Endothelial cell of umbilical vein (primary cell): ENCODE measurements around the gene RPS8. TPM values are rescaled to one million over a fixed set of nuclear protein-coding genes. Genes with fewer than 3 reads are reported as not detected.

Experiments
- BruUV-seq: library from RNA; stranded (reverse); fragments of 400-500 nt; replicated peaks from 2 replicates; lab custom pipeline; 2021; lab: Mats Ljungman, UMichigan
- CTCF ChIA-PET: fragments of 300-600, 350-600 bp; sonication (Branson Sonifier 250); formaldehyde crosslinking; loops from one replicate; lab custom pipeline; 2021; ENCODE audit warnings: antibody characterized with exemption, inconsistent platforms; lab: Charles Lee
- POLR2A ChIA-PET: fragments of 300-600, 350-600 bp; sonication (Branson Sonifier 250); formaldehyde crosslinking; loops from one replicate; lab custom pipeline; 2021; ENCODE audit warnings: antibody characterized with exemption, inconsistent platforms; lab: Charles Lee
- DNase-seq: peaks from one replicate; pipeline ENCODE4 v3.0.0-alpha.2; 2011; ENCODE audit warnings: low read depth, low spot score
- FAIRE-seq: peaks from 2 replicates; lab custom pipeline; 2011; peaks lifted over from hg19 to GRCh38; lab: Jason Lieb, UNC
- H2AFZ ChIP-seq: 2 replicates; pipeline ENCODE4 v1.6.0; 2012; ENCODE audit warnings: low read depth, low read length, control low read depth, inconsistent platforms
- H3K27ac ChIP-seq: 2 replicates; pipeline ENCODE4 v1.5.1; 2011; ENCODE audit warnings: low read depth, mild to moderate bottlenecking, control low read depth, low read length, moderate library complexity; ENCODE audit not compliant: insufficient read depth
- H3K27me3 ChIP-seq, 2 experiments: 2 replicates each; pipeline versions ENCODE4 v1.6.0 to v1.6.1; 2011; ENCODE audit warnings: low read length in 2 of 2, mixed read lengths in 1 of 2; ENCODE audit not compliant: control insufficient read depth in 2 of 2, insufficient read depth in 2 of 2
- H3K36me3 ChIP-seq, 2 experiments: 2 replicates in 1 of 2; 3 replicates in 1 of 2; pipeline ENCODE4 v1.5.1; 2011; ENCODE audit warnings: low read length in 2 of 2, mild to moderate bottlenecking in 1 of 2, moderate library complexity in 1 of 2; ENCODE audit not compliant: control insufficient read depth in 2 of 2, insufficient read depth in 2 of 2; ENCODE audit errors: extremely low read depth in 1 of 2
- H3K4me1 ChIP-seq: 3 replicates; pipeline ENCODE4 v1.5.1; 2011; ENCODE audit warnings: mild to moderate bottlenecking, low read length; ENCODE audit not compliant: control insufficient read depth, insufficient read depth; ENCODE audit errors: extremely low read depth
- H3K4me2 ChIP-seq: 2 replicates; pipeline ENCODE4 v1.6.1; 2011; ENCODE audit warnings: low read length, control low read depth, mixed read lengths; ENCODE audit not compliant: insufficient read depth
- H3K4me3 ChIP-seq, 3 experiments: fragments of 200-600 bp in 1 of 3; sonication (generic), shearing (Covaris generic) in 1 of 3; replicated peaks in 1 of 3; 2 replicates each; pipeline ENCODE4 v1.5.1; 2011 to 2016; ENCODE audit warnings: control low read depth in 3 of 3, low read length in 3 of 3, mild to moderate bottlenecking in 2 of 3, inconsistent platforms in 1 of 3, low read depth in 1 of 3, moderate library complexity in 1 of 3; ENCODE audit not compliant: insufficient read depth in 1 of 3
- H3K79me2 ChIP-seq: 2 replicates; pipeline ENCODE4 v1.6.0; 2012; ENCODE audit warnings: low read length, inconsistent platforms; ENCODE audit not compliant: control insufficient read depth, insufficient read depth
- H3K9ac ChIP-seq: replicated peaks from 2 replicates; pipeline ENCODE3; 2011; ENCODE audit warnings: low read length, control low read depth; ENCODE audit not compliant: insufficient read depth; ENCODE audit errors: extremely low read depth
- H3K9me1 ChIP-seq: replicated peaks from 3 replicates; pipeline ENCODE4 v1.6.0; 2011; ENCODE audit warnings: mild to moderate bottlenecking, low read length; ENCODE audit not compliant: control insufficient read depth, insufficient read depth; ENCODE audit errors: extremely low read depth
- H3K9me3 ChIP-seq: replicated peaks from 2 replicates; pipeline ENCODE4 v1.5.1; 2012; ENCODE audit warnings: low read length, inconsistent platforms; ENCODE audit not compliant: control insufficient read depth, insufficient read depth
- H4K20me1 ChIP-seq: replicated peaks from 2 replicates; pipeline ENCODE3; 2011; ENCODE audit warnings: mild to moderate bottlenecking, low read length; ENCODE audit not compliant: control insufficient read depth, insufficient read depth; ENCODE audit errors: extremely low read depth
- FOS ChIP-seq: IDR thresholded peaks from 2 replicates; pipeline ENCODE4 v1.6.1; 2011; ENCODE audit warnings: mild to moderate bottlenecking, low read length, moderate library complexity, borderline replicate concordance; ENCODE audit not compliant: insufficient read depth
- GATA2 ChIP-seq: IDR thresholded peaks from 2 replicates; pipeline ENCODE4 v1.7.0; 2011; ENCODE audit warnings: low read depth, mild to moderate bottlenecking, moderate library complexity, mixed read lengths, low read length; ENCODE audit not compliant: insufficient read length, insufficient read depth
- JUN ChIP-seq: IDR thresholded peaks from 2 replicates; pipeline ENCODE4 v1.6.1; 2011; ENCODE audit warnings: borderline replicate concordance, low read depth; ENCODE audit not compliant: insufficient read length, insufficient read depth
- POLR2A ChIP-seq: IDR thresholded peaks from 2 replicates; pipeline ENCODE4 v1.6.1; 2012; ENCODE audit warnings: low read depth, mild to moderate bottlenecking, control low read depth, low read length
- POLR2AphosphoS5 ChIP-seq: IDR thresholded peaks from 2 replicates; pipeline ENCODE4 v1.6.1; 2012; ENCODE audit warnings: low read depth, mild to moderate bottlenecking, control low read depth, low read length, moderate library complexity; ENCODE audit not compliant: insufficient read depth
- dilution Hi-C: fragments of 300-500 bp; cut with MboI; formaldehyde crosslinking; loops from one replicate; pipeline ENCODE4 v1.15.0; 2019; ENCODE audit warnings: low sequenced_read_pairs; ENCODE audit not compliant: extremely low pct_ligation_motif_present
- intact Hi-C: fragments of 100-400 bp; cut with micrococcal nuclease; formaldehyde crosslinking; loops from one replicate; pipeline ENCODE4 v1.10.0; 2022
- polyA plus RNA-seq, 4 experiments: library from polyadenylated mRNA; depleted of rRNA in 3 of 4; stranded (reverse) in 3 of 4; unstranded in 1 of 4; fragments of >200 nt; gene quantifications; 2 replicates each; pipeline versions ENCODE4 v1.2.1 to v1.2.3, GENCODE V29; 2011 to 2012; ENCODE audit warnings: missing spikeins in 1 of 4
- total RNA-seq: library from RNA; stranded (reverse); gene quantifications from 2 replicates; pipeline ENCODE4 v1.2.3, GENCODE V29; 2021
- TF ChIP-seq, protein P1 (sequence below), 2 donors: IDR thresholded peaks; 1 replicate in 1 of 2; 2 replicates in 1 of 2; pipeline ENCODE4 v1.5.1; 2011; ENCODE audit warnings: low read length in 2 of 2, mild to moderate bottlenecking in 2 of 2, moderate library complexity in 2 of 2, control low read depth in 1 of 2, inconsistent platforms in 1 of 2, low read depth in 1 of 2; ENCODE audit not compliant: insufficient read depth in 1 of 2; ENCODE audit errors: extremely low read depth in 1 of 2

The RPS8 gene
- total and polyA plus RNA-seq, 2 donors (not counting 3 experiments of a cell fraction or from before 2014, with no cell fraction given) = 1,842 to 2,306 TPM

DNA sequence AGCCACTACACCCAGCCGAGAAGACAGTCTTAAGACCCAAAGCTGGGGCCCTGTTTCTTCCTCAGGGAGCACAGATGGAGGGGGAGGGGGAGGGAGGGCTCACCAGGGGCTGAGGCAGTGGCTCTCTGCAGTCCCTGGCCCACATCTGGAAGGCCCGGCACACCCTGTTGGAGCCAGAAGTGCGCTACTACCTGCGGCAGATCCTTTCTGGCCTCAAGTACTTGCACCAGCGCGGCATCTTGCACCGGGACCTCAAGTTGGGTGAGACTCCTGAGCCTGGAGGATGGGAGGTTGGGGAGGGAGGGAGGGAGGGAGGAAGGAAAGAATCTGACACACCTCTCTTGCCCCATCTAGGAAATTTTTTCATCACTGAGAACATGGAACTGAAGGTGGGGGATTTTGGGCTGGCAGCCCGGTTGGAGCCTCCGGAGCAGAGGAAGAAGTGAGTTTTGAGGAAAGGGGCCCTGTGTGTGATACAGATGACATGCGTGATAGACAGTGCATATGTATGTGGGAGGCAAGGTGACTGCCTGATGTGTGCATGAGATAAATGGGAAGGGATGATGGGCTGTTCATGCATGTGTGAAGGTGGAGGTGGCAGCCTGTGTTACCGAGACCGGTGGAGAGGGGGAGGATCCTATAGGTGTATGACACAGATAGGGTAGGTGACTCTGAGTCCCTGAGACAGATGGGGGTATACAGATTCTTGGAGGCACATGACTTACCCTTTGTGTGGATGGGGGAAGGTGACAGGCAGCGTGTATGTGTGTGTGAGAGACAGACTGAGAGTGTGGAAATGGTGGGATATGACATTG, 26.4 kb downstream of the RPS8 start:
- dilution Hi-C loops = no loop called here
- H2AFZ ChIP-seq = no peak overlapping the region

DNA sequence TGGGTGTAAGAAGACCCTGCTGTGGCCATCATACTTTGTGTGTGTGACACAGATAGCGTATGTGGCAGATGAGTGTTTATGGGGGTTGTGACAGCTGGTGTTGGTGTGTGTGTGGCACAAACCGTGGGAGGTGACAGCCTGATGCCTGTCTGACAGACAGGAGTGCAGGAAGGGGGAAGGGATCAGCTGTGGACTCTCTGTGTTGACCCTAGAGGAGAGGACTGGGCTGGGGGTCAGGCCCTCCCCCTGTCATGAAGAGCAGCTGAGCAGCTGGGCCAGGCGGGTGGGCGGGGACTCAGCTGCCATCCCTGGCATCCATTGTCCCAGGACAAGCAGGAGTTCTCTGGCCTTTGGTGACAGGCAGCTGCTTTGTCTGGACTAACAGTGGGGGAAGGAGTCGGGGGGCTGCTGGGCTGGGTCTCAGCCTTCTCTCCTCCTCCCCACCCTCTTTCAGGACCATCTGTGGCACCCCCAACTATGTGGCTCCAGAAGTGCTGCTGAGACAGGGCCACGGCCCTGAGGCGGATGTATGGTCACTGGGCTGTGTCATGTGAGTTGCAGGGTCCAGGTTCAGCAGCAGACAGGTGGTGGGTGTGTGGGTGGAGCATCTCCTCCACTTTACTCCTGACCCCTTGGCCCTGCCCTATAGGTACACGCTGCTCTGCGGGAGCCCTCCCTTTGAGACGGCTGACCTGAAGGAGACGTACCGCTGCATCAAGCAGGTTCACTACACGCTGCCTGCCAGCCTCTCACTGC, 27.1 kb downstream of the RPS8 start:
- Histone ChIP-seq H2AFZ (no peak overlapping the region), H3K4me3 (peak overlapping the region in 2 of 3 experiments; percentile 41 to 69), H3K79me2 (peaks cover 46% of the 10 kb centered on the region), H3K4me1 (peaks cover 36% of the 10 kb centered on the region), H3K27me3 (no peaks in the 10 kb centered on the region), H3K27ac (peak overlapping the region; percentile 12), H3K36me3 (peaks cover 4 to 32% of the 10 kb centered on the region in 2 experiments), H3K9me1 (no peaks in the 10 kb centered on the region), H3K4me2 (peak overlapping the region; percentile 92), H4K20me1 (no peaks in the 10 kb centered on the region), H3K9ac (peak overlapping the region; percentile 47), H3K9me3 (no peaks in the 10 kb centered on the region)
- dilution Hi-C loops = no loop called here
- TF ChIP-seq, protein P1, sequence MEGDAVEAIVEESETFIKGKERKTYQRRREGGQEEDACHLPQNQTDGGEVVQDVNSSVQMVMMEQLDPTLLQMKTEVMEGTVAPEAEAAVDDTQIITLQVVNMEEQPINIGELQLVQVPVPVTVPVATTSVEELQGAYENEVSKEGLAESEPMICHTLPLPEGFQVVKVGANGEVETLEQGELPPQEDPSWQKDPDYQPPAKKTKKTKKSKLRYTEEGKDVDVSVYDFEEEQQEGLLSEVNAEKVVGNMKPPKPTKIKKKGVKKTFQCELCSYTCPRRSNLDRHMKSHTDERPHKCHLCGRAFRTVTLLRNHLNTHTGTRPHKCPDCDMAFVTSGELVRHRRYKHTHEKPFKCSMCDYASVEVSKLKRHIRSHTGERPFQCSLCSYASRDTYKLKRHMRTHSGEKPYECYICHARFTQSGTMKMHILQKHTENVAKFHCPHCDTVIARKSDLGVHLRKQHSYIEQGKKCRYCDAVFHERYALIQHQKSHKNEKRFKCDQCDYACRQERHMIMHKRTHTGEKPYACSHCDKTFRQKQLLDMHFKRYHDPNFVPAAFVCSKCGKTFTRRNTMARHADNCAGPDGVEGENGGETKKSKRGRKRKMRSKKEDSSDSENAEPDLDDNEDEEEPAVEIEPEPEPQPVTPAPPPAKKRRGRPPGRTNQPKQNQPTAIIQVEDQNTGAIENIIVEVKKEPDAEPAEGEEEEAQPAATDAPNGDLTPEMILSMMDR (IDR thresholded peaks at IDR 0.05; ENCODE audit: extremely low read depth in 1 of 2, insufficient read depth in 1 of 2, low read depth in 1 of 2, low read length in 2 of 2) = no peak
- TF ChIP-seq FOS (no peak), GATA2 (no peak), JUN (no peak), POLR2AphosphoS5 (peak; percentile 15), POLR2A (peak; percentile 53)
- ChIA-PET POLR2A (interaction anchor here (3.5 kb wide), 1 partner anchor 16 kb away, joined by 48 read pairs; no protein-coding TSS in a partner anchor), CTCF (interaction anchor here (1.0 kb wide), 1 partner anchor 9 kb away, joined by 3 read pairs; no protein-coding TSS in a partner anchor)
- DNase-seq (no peak), FAIRE-seq (no peak)
- no TSS peak for BruUV-seq
- intact Hi-C loops = loop anchor here (10.0 kb wide), 1 partner anchor 882 kb away; the partner anchor contains the start of genes GPBP1L1 and TMEM69

More for the DNA sequence above, 26.4 kb downstream of the RPS8 start:
- ChIA-PET CTCF (interaction anchor here (1.0 to 3.5 kb wide), 5 partner anchors 8 to 26 kb away, joined by 3 to 57 read pairs (median 12); partner anchors contain the start of genes BTBD19 and RPS8), POLR2A (interaction anchor here (2.0 to 3.5 kb wide), 4 partner anchors 8 to 27 kb away, joined by 15 to 75 read pairs (median 33); partner anchors contain the start of genes BTBD19 and RPS8)
- FAIRE-seq (no peak), DNase-seq (peak; percentile 39)
- Histone ChIP-seq H3K36me3 (peaks cover 4 to 30% of the 10 kb centered on the region in 2 experiments), H3K27me3 (no peaks in the 10 kb centered on the region), H3K9me3 (no peaks in the 10 kb centered on the region), H3K4me3 (peak overlapping the region; percentile 3 to 69 (median 41)), H3K27ac (no peak overlapping the region), H3K9me1 (no peaks in the 10 kb centered on the region), H3K4me1 (peaks cover 32% of the 10 kb centered on the region), H4K20me1 (no peaks in the 10 kb centered on the region), H3K9ac (peak overlapping the region; percentile 47), H3K79me2 (peaks cover 46% of the 10 kb centered on the region), H3K4me2 (peak overlapping the region; percentile 92)
- no peak for TF ChIP-seq JUN
- TF ChIP-seq POLR2A = peak; percentile 29
- intact Hi-C loops = loop anchor here (1.0 to 10.0 kb wide), 3 partner anchors 18 to 883 kb away; partner anchors contain the start of genes GPBP1L1, RPS8 and TMEM69
- BruUV-seq = no TSS peak
